Measurements from ENCODE around the gene NOS1AP.

DNA sequence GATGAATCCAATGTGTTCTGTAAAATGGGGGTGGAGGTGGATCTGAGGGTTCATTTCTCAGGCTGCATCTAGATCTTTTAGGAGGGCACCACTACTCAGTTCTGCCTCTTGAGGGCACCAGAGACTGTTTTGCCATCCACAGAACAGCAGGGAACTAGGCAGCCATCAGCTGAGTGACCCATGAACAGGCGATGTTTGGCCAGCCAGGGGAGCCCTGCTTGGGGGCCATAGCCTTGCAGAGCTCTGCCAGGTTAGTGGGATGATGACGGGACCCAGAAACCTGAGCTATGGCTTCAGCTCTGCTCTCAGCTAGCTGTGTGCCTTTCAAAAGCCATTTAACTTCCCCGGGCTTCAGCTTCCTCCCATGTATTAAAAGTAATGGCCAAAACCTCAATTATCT, 13.4 kb upstream of the NOS1AP start:
- TF ChIP-seq, protein P1, sequence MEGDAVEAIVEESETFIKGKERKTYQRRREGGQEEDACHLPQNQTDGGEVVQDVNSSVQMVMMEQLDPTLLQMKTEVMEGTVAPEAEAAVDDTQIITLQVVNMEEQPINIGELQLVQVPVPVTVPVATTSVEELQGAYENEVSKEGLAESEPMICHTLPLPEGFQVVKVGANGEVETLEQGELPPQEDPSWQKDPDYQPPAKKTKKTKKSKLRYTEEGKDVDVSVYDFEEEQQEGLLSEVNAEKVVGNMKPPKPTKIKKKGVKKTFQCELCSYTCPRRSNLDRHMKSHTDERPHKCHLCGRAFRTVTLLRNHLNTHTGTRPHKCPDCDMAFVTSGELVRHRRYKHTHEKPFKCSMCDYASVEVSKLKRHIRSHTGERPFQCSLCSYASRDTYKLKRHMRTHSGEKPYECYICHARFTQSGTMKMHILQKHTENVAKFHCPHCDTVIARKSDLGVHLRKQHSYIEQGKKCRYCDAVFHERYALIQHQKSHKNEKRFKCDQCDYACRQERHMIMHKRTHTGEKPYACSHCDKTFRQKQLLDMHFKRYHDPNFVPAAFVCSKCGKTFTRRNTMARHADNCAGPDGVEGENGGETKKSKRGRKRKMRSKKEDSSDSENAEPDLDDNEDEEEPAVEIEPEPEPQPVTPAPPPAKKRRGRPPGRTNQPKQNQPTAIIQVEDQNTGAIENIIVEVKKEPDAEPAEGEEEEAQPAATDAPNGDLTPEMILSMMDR (IDR thresholded peaks at IDR 0.05; ENCODE audit: extremely low read depth in 1 of 2, insufficient read depth in 1 of 2, low read depth in 1 of 2, low read length in 2 of 2): peak; percentile 86 to 88
- TF ChIP-seq EZH2 (IDR thresholded peaks at IDR 0.05; ENCODE audit: borderline replicate concordance, low read depth, low read length, severe bottlenecking) (no peak), POLR2AphosphoS5 (IDR thresholded peaks at IDR 0.05; ENCODE audit: insufficient read depth, low read depth, low read length) (no peak), GATA2 (IDR thresholded peaks at IDR 0.05; ENCODE audit: insufficient read depth, insufficient read length, low read depth, low read length) (no peak), JUN (IDR thresholded peaks at IDR 0.05; ENCODE audit: borderline replicate concordance, insufficient read depth, insufficient read length, low read depth) (no peak), POLR2A (IDR thresholded peaks at IDR 0.05; ENCODE audit: low read depth, low read length) (no peak)
